AG08395 (cell line): ENCODE results near the gene FIGNL2.

Experiments
- DNase-seq: peaks from one replicate; pipeline ENCODE4 v3.0.0; 2012; ENCODE audit warnings: mixed read lengths, low spot score

The FIGNL2 gene

GRCh38 chr12:51874486-51874885, 26.0 kb upstream of the FIGNL2 start:
- DNase-seq: no peak

GRCh38 chr12:51874000-51874399, 25.5 kb upstream of the FIGNL2 start:
- DNase-seq: no peak

- no peak for DNase-seq
Measured at GRCh38 chr12:51873251-51873994, 24.9 kb upstream of the FIGNL2 start.

GRCh38 chr12:51872689-51872981, 24.1 kb upstream of the FIGNL2 start:
- no peak for DNase-seq

GRCh38 chr12:51871918-51872688, 23.6 kb upstream of the FIGNL2 start:
- no peak for DNase-seq

- no peak for DNase-seq
Measured at GRCh38 chr12:51871126-51871525, 22.6 kb upstream of the FIGNL2 start.

- no peak for DNase-seq
Measured at GRCh38 chr12:51870504-51870903, 22.0 kb upstream of the FIGNL2 start.

- no peak for DNase-seq
Measured at GRCh38 chr12:51869931-51870330, 21.4 kb upstream of the FIGNL2 start.

GRCh38 chr12:51869496-51869865, 21.0 kb upstream of the FIGNL2 start:
- DNase-seq: no peak

GRCh38 chr12:51868821-51869495, 20.4 kb upstream of the FIGNL2 start:
- peak; percentile 38 for DNase-seq

- no peak for DNase-seq
Measured at GRCh38 chr12:51867796-51868428, 19.4 kb upstream of the FIGNL2 start.

GRCh38 chr12:51867371-51867770, 18.9 kb upstream of the FIGNL2 start:
- no peak for DNase-seq

GRCh38 chr12:51866762-51867161, 18.2 kb upstream of the FIGNL2 start:
- no peak for DNase-seq

- DNase-seq: no peak
Measured at GRCh38 chr12:51866324-51866723, 17.8 kb upstream of the FIGNL2 start.

- DNase-seq: no peak
Measured at GRCh38 chr12:51865757-51866270, 17.3 kb upstream of the FIGNL2 start.

- peak; percentile 10 for DNase-seq
Measured at GRCh38 chr12:51864833-51865670, 16.5 kb upstream of the FIGNL2 start.

GRCh38 chr12:51863933-51864832, 15.7 kb upstream of the FIGNL2 start:
- peak; percentile 24 for DNase-seq

- no peak for DNase-seq
Measured at GRCh38 chr12:51863363-51863932, 14.9 kb upstream of the FIGNL2 start.

- no peak for DNase-seq
Measured at GRCh38 chr12:51862947-51863346, 14.4 kb upstream of the FIGNL2 start.

GRCh38 chr12:51860986-51861385, 12.5 kb upstream of the FIGNL2 start:
- DNase-seq: no peak
